ENCODE results near the gene MLH3. TPM values are rescaled to one million over a fixed set of nuclear protein-coding genes. Genes with fewer than 3 reads are reported as not detected.
"Not testable (repeated sequence)": the region's sequence is repeated elsewhere in the genome, so short reads cannot be mapped to it uniquely, and the experiment has no call there.

MLH3 gene
- polyA plus RNA-seq, 3 donors from 2014 or later = 0.38 to 12.9 (median 6.3) TPM

DNA sequence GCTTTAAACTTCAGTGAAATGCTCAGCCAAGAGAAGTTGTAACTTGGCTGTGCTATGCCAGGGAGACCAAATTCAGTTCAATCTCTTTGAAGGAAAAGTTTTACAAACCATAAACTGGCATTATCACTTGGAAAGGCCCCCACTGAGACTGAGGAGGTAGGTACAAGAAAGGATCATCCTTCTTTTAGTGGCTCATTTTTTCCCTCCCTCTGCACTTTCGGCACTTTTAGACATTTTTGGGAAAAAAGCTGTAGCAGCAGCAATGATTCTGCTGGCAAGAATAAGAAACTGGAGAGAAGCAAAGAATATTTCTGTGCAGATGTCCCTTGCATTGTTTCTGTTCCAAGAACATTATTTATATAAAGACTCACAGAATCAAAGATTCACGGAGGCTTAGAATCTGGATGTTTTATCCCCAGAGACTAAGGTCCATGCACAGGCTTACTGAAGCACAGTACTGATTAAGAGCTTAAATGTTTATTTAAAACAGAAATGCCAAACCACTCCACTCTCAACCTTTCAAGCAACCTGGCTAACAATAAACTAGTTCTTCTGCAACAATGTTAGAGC, 30.5 kb upstream of the MLH3 start:
- Mint-ChIP-seq H3K4me3 (no peak overlapping the region), H3K36me3 (peaks cover 21 to 29% (median 23%) of the 10 kb centered on the region in 3 donors), H3K9me3 (no peaks in the 10 kb centered on the region), H3K4me1 (no peaks in the 10 kb centered on the region), H3K27me3 (ENCODE audit: low read depth in 3 of 3) (no peaks in the 10 kb centered on the region), H3K27ac (no peak overlapping the region)
- DNase-seq = no peak

DNA sequence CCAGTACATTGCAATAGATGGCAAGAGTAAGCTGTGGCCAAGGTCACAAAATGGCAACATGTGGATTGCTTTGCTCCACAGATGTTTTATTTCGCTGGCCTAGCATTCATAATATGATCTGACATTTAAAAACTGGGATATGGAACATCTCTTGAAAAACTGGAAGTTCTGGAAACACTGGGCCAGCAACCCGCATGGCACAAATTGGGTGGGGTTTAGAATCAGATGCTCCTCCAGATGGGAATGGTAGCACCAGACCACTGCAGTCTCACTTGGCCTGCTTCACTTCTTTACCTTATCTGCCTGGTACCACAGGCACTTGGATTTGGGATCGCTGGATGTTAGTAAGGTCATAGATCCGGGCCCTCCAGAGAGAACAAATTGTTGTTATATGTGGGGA, 28.3 kb upstream of the MLH3 start:
- Mint-ChIP-seq H3K9me3 (no peaks in the 10 kb centered on the region), H3K4me3 (no peak overlapping the region), H3K27ac (no peak overlapping the region), H3K36me3 (peaks cover 13 to 17% (median 15%) of the 10 kb centered on the region in 3 donors), H3K4me1 (no peaks in the 10 kb centered on the region), H3K27me3 (ENCODE audit: low read depth in 3 of 3) (no peaks in the 10 kb centered on the region)
- no peak for DNase-seq

DNA sequence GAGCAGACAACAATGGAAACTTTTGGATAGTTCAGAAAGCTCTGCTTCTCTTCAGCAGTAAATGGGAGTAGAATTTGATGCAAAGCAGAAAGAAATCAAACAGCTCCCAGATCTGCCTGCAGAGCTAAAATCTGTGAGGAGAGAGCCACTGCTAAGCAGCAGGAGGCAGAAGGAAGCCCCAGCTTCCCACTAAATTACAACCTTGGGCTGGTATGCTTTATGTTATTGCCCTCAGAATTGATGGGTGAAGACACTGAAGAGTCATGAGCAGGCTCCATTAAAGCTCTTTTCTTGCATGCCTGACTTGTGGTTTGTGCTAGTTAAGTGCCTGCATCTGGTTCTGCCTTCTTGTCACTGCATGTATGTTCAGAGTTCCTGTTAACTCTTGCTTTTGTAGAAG, 26.5 kb upstream of the MLH3 start:
- H3K27ac Mint-ChIP-seq = no peak overlapping the region
- H3K36me3 Mint-ChIP-seq = peaks cover 4 to 8% (median 5%) of the 10 kb centered on the region in 3 donors
- H3K9me3 Mint-ChIP-seq = no peaks in the 10 kb centered on the region
- DNase-seq = no peak
- no peaks in the 10 kb centered on the region for H3K27me3 Mint-ChIP-seq (ENCODE audit: low read depth in 3 of 3)
- no peaks in the 10 kb centered on the region for H3K4me1 Mint-ChIP-seq
- no peak overlapping the region for H3K4me3 Mint-ChIP-seq

DNA sequence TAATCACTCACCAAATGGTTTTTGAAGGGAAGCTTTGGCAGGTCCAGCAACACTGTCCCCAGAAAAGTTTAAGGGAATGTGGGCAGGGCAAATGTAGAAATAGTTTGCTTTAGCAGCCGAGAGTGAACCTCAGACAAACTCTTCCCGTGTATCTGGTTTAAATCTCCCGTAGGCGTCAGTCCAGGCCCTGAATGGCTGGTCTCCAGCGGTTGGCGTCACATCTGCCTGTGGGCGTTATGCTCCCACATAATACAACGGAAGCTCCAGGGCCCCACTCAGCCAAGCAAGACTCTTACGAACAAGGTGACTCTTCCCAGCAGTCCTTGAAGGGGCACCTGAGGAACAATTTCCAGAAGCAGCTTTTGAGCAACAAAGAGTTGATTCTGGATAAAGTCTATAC, 19.1 kb upstream of the MLH3 start:
- no peak overlapping the region for H3K27ac Mint-ChIP-seq
- DNase-seq = no peak
- H3K9me3 Mint-ChIP-seq = no peaks in the 10 kb centered on the region
- H3K4me1 Mint-ChIP-seq = peaks cover 3 to 7% of the 10 kb centered on the region in 2 donors
- peak overlapping the region in 3 of 5 donors; percentile 19 to 61 (median 54) for H3K4me3 Mint-ChIP-seq
- H3K36me3 Mint-ChIP-seq = no peaks in the 10 kb centered on the region
- H3K27me3 Mint-ChIP-seq (ENCODE audit: low read depth in 3 of 3) = peaks cover 0 to 2% (median 2%) of the 10 kb centered on the region in 3 donors

DNA sequence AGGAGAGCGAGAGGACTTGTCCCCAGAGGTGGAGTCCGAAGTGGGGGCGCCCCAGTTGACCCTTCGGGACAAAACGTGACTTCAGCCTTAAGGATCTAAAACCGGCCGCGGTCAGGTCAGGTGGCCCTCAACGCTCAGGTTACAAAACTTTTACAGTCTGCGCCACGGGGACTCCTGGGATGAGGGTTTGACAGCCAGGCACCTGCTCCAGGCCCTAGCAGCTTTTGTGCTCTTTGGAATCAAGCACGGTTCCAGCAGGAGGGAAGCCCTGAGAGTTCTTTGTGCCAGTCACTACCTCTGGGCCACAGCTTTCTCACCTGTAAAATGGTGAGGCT, 18.5 kb upstream of the MLH3 start:
- Mint-ChIP-seq H3K36me3 (no peaks in the 10 kb centered on the region), H3K27ac (peak overlapping the region in 2 of 6 donors; percentile 42 to 65), H3K4me1 (peaks cover 5 to 10% of the 10 kb centered on the region in 2 donors), H3K27me3 (ENCODE audit: low read depth in 3 of 3) (peaks cover 0 to 2% (median 2%) of the 10 kb centered on the region in 3 donors), H3K4me3 (no peak overlapping the region), H3K9me3 (no peaks in the 10 kb centered on the region)
- no peak for DNase-seq

DNA sequence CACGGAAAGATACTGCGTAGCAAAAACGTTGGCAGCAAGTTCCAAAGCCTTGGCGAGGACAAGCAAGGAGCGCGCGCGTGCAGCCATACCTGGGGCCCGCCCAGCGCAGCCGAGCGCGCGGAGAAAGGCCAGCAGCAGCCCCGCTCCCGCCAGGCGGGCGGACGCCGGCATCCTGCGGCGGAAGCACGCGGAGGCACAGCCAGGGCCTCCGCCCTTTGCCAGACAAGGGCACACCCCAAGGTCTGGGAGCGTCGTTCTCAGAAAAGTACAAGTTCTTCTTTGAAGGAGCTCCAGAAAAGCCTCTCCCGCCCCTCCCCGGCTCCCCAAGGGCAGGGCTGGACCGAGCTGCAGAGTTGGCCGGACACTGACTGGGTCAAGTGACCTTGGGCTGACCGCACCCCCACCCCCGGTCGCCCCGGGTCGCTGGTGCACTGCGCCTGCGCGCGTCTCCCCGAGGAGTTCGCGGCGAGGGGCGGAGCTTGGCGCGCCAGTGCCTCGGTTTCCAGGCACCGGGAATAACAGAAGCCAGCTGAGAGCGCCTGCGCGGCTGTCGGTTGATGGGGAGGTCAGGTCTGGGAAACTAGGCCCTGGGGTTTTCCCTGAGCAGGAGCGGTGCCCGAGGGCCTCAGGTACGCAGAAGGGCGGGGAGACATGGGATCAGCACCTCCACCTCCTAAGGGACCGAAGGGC, 18.0 kb upstream of the MLH3 start, which contains the start of gene ZC2HC1C:
Gene ZC2HC1C, plus strand, starts transcription at position 521 of the 690 bp plus-strand sequence. CDS start 933 bp downstream, outside the sequence.
- peak within 1 kb of the TSS in 3 of 5 donors; percentile 19 to 61 (median 54) for H3K4me3 Mint-ChIP-seq
- peak within 1 kb of the TSS in 3 of 6 donors; percentile 42 to 65 (median 63) for H3K27ac Mint-ChIP-seq
- DNase-seq = peak; percentile 44 to 50 (median 46)
- peaks cover 0 to 2% (median 2%) of the 10 kb centered on the region in 3 donors for H3K27me3 Mint-ChIP-seq (ENCODE audit: low read depth in 3 of 3)
- no peaks in the 10 kb centered on the region for H3K9me3 Mint-ChIP-seq
- no peaks in the 10 kb centered on the region for H3K36me3 Mint-ChIP-seq
- H3K4me1 Mint-ChIP-seq = peaks cover 8 to 15% of the 10 kb centered on the region in 2 donors

DNA sequence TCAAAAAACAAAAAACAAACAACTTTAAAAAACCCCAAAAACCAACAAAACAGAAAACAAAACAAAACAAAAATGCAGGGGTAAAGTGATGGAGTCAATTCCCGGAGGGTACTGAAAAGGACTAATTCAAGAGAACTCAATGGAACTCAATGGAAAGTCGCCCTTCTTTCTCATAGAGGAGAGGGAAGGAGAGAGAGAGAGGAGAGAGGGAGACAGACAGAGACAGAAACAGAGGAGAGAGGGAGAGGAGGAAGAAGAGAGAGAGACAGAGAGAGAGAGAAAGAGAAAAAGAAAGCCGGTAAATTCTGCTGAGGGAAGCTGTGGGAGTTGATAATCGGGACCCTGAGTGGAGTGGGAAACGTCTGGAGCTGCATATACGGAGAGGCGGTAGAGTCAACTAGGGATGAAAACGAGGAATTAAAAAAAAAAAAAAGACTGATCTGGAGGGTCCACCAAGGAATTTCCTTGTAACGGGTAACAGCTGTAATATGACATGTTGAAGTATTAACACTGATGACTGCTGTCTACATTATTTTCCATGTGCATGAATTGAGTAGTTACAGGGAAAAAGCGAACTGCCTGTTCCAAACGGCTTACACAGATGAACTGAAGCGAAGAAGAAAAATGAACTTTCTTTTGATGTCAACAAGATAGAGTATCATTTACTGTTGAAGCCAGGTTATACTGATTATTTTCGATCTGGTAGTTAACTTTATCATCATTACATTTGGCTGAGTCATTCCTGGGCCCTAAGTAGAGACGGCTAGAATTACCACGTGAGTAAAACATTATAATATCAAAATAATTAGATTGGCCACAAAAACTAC, 17.2 kb upstream of the MLH3 start:
- peak overlapping the region in 2 of 6 donors; percentile 7 to 63 for H3K27ac Mint-ChIP-seq
- no peak overlapping the region for H3K4me3 Mint-ChIP-seq
- peaks cover 0 to 6% (median 2%) of the 10 kb centered on the region in 3 donors for H3K27me3 Mint-ChIP-seq (ENCODE audit: low read depth in 3 of 3)
- no peak for DNase-seq
- H3K9me3 Mint-ChIP-seq = no peaks in the 10 kb centered on the region
- H3K36me3 Mint-ChIP-seq = no peaks in the 10 kb centered on the region
- peaks cover 15 to 23% of the 10 kb centered on the region in 2 donors for H3K4me1 Mint-ChIP-seq

DNA sequence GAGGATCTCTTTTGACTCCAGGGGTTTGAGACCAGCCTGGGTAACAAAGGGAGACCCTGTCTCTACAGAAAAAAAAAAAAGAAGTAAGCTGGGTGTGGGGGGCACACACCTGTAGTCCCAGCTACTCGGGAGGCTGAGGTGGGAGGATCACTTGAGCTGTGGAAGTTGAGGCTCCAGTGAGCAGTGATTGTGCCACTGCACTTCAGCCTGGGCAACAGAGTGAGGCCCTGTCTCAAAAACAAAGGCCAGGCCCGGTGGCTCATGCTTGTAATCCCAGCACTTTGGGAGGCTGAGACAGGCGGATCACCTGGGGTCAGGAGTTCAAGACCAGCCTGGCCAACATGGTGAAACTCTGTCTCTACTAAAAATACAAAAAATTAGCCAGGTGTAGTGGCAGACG, 16.5 kb upstream of the MLH3 start:
- H3K27me3 Mint-ChIP-seq (ENCODE audit: low read depth in 3 of 3); H3K36me3 Mint-ChIP-seq; DNase-seq; H3K27ac Mint-ChIP-seq; H3K4me3 Mint-ChIP-seq; H3K9me3 Mint-ChIP-seq: not testable (repeated sequence)
- H3K4me1 Mint-ChIP-seq = peaks cover 23 to 30% of the 10 kb centered on the region in 2 donors

DNA sequence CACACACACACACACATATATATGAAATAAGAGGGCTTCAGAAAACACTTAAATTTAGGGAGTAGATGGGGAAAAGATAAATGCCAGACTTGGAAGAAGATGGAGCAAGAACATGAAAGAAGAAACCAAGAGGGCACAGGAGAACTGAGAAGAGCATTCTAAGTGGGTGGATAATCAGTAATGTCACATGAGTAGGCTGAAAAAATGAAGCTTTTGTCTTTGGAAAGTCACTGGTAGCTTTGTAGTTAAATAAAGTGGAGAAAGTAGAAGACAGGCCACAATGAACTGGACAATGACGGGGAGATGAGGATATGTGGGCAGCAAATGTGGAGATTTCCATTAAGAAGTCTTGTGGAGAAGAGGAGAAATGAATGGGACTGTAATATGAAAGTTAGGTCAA, 15.9 kb upstream of the MLH3 start:
- Mint-ChIP-seq H3K4me1 (peaks cover 25 to 33% of the 10 kb centered on the region in 2 donors), H3K27me3 (ENCODE audit: low read depth in 3 of 3) (peaks cover 0 to 6% (median 4%) of the 10 kb centered on the region in 3 donors), H3K27ac (no peak overlapping the region), H3K36me3 (no peaks in the 10 kb centered on the region), H3K4me3 (no peak overlapping the region), H3K9me3 (no peaks in the 10 kb centered on the region)
- no peak for DNase-seq

DNA sequence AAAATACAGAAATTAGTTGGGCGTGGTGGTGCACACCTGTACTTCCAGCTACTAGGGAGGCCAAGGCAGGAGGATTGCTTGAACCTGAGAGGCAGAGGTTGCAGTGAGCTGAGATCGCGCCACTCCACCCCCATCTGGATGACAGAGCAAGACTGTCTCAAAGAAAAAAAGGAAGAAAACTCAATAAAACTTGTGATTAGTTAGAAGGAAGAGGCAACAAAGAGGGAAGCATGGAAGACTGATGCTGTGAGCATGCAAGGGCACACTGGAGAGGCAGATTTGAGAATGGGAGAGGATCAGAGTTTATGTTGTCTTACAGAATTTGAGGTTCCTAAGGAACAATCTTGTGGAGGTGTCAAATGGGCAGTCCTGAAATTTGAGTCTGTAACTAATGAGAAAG, 15.4 kb upstream of the MLH3 start:
- Mint-ChIP-seq H3K36me3 (no peaks in the 10 kb centered on the region), H3K4me3 (no peak overlapping the region)
- no peak for DNase-seq

DNA sequence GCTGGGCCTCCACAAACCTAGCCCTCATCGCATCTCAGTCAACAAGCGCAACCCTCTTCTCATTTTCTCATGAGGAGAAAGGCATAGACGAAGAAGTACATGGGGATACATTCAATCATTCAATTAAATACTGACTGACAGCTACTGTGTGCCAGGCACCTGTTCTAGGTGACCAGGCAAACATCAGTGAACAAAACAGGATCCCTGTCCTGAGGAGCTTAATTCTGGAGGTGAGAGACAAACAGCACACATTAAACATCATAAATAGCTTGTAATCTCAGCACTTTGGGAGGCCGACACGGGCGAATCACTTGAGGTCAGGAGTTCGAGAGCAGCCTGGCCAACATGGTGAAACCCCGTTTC, 12.9 kb upstream of the MLH3 start:
- Mint-ChIP-seq H3K4me1 (peaks cover 22 to 26% of the 10 kb centered on the region in 2 donors), H3K27me3 (ENCODE audit: low read depth in 3 of 3) (peaks cover 0 to 4% (median 2%) of the 10 kb centered on the region in 3 donors), H3K4me3 (peak overlapping the region; percentile 99 to 100 (median 100)), H3K27ac (peak overlapping the region; percentile 82 to 97 (median 94)), H3K9me3 (no peaks in the 10 kb centered on the region), H3K36me3 (peaks cover 3 to 4% (median 3%) of the 10 kb centered on the region in 3 donors)
- no peak for DNase-seq

More for the DNA sequence above, 15.4 kb upstream of the MLH3 start:
- Mint-ChIP-seq H3K27me3 (ENCODE audit: low read depth in 3 of 3) (peaks cover 0 to 6% (median 4%) of the 10 kb centered on the region in 3 donors), H3K4me1 (peaks cover 25 to 33% of the 10 kb centered on the region in 2 donors), H3K9me3 (no peaks in the 10 kb centered on the region), H3K27ac (no peak overlapping the region)

DNA sequence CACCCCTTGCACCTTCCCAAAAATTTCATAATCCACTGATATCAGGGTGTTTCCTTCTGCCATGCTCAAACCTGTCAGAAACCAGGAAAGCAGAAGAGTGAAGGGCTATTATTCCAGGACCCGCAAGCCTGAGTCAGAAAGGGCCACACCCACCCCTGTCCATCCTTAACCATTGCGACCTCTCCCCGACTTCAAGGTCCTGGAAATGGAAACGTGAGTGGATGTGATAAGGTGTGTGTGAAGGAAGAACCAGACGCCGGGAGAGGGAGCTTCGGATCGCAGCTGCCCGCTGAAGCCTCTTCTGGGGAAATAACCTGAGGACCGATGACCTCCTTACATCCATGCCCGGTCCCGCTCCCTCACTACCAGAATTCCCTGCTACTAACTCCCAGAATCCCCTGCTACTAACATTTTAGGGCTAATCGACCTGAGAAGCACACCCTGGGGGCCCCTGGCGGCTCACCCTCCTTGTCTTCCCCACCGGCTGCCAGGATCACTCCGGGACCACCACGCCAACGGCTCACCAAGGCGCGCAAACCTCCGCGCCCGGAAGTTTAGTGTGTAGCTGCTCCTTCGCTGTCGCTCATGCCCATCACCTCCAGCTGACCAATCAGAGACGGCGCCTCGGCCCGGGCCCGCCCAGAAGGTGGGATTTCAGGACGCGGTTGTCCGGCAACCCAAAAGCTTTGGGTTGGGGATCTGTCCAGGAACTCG, 12.4 kb upstream of the MLH3 start, which contains the start of gene ACYP1:
Gene ACYP1, minus strand, starts transcription at position 534 of the 714 bp plus-strand sequence. Its CDS starts 471 bp downstream, at position 63.
- peaks cover 0 to 4% (median 2%) of the 10 kb centered on the region in 3 donors for H3K27me3 Mint-ChIP-seq (ENCODE audit: low read depth in 3 of 3)
- peaks cover 3 to 4% (median 3%) of the 10 kb centered on the region in 3 donors for H3K36me3 Mint-ChIP-seq
- peaks cover 22 to 26% of the 10 kb centered on the region in 2 donors for H3K4me1 Mint-ChIP-seq
- no peaks in the 10 kb centered on the region for H3K9me3 Mint-ChIP-seq
- peak within 1 kb of the TSS; percentile 99 to 100 (median 100) for H3K4me3 Mint-ChIP-seq
- DNase-seq = peak; percentile 90 to 92 (median 90)
- peak within 1 kb of the TSS; percentile 82 to 97 (median 94) for H3K27ac Mint-ChIP-seq

DNA sequence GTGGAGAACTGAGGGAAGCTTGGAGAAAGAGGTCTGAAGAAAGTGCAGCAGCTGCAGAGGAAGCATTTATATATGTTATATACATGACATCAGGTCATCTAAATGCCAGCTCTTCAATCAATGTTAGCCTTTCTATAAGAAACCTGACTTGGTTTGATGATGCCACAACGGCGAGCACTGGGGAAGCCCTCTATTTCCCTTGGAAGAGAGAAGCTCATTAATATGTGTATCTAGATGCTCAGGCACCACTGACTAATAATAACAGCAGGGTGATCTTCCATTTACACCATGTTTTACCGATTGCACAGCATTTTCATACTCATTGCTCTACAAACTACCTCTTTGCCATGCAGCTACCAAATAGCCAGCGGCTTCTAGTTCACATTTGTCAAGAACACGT, 11.7 kb upstream of the MLH3 start:
- Mint-ChIP-seq H3K9me3 (no peaks in the 10 kb centered on the region), H3K27me3 (ENCODE audit: low read depth in 3 of 3) (peaks cover 0 to 4% (median 2%) of the 10 kb centered on the region in 3 donors), H3K4me1 (peaks cover 22 to 26% of the 10 kb centered on the region in 2 donors), H3K4me3 (peak overlapping the region; percentile 99 to 100 (median 100)), H3K36me3 (peaks cover 3 to 4% (median 3%) of the 10 kb centered on the region in 3 donors), H3K27ac (peak overlapping the region; percentile 82 to 97 (median 94))
- DNase-seq = no peak
